GM12873 (cell line): ENCODE measurements around the gene KLHL33.

ENCODE experiments used
- TF ChIP-seq, protein P1 (sequence below): IDR thresholded peaks from 2 replicates; pipeline ENCODE4 v1.5.1; 2012; ENCODE audit warnings: low read depth, mild to moderate bottlenecking, moderate library complexity, low read length, control low read depth; ENCODE audit not compliant: insufficient read depth; ENCODE audit errors: missing control alignments

KLHL33 gene

DNA sequence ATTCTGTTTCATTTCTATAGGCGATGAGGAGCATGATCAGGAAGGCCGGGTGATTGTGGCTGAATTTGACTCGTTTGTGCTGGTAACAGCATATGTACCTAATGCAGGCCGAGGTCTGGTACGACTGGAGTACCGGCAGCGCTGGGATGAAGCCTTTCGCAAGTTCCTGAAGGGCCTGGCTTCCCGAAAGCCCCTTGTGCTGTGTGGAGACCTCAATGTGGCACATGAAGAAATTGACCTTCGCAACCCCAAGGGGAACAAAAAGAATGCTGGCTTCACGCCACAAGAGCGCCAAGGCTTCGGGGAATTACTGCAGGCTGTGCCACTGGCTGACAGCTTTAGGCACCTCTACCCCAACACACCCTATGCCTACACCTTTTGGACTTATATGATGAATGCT lies 21.0 kb upstream of the KLHL33 start:
- TF ChIP-seq, protein P1, sequence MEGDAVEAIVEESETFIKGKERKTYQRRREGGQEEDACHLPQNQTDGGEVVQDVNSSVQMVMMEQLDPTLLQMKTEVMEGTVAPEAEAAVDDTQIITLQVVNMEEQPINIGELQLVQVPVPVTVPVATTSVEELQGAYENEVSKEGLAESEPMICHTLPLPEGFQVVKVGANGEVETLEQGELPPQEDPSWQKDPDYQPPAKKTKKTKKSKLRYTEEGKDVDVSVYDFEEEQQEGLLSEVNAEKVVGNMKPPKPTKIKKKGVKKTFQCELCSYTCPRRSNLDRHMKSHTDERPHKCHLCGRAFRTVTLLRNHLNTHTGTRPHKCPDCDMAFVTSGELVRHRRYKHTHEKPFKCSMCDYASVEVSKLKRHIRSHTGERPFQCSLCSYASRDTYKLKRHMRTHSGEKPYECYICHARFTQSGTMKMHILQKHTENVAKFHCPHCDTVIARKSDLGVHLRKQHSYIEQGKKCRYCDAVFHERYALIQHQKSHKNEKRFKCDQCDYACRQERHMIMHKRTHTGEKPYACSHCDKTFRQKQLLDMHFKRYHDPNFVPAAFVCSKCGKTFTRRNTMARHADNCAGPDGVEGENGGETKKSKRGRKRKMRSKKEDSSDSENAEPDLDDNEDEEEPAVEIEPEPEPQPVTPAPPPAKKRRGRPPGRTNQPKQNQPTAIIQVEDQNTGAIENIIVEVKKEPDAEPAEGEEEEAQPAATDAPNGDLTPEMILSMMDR: no peak

DNA sequence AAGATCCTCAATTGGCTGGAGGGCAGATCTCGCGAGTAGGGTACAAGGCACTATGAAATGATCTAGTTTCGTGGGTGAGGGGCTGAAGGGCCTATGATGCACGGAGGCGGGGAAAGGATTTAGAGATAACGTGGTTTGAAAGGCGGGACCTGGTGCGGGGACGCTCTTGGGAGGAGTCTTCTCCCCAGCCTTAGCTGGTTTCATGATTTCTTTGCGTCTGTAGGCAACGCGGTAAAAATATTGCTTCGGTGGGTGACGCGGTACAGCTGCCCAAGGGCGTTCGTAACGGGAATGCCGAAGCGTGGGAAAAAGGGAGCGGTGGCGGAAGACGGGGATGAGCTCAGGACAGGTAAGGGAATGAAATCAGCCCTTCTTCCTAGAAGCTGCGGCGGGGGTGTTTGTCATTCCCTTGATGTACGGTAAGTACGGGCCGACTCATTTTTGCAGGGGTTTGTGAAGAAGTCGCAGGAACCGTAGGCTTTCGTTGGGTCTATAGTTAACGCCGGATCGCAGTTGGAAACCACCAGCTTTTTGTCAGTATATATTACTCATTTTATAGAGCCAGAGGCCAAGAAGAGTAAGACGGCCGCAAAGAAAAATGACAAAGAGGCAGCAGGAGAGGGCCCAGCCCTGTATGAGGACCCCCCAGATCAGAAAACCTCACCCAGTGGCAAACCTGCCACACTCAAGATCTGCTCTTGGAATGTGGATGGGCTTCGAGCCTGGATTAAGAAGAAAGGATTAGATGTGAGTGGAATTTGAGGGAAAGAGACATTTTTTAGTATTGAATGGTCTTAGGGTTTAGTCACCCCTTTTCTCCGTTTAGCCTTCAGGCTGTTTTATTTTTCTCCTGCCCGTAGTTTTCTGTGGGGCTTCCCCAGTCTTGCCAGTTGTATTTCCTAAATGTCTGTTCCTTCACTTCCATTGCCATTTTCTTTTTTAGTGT lies 19.7 kb upstream of the KLHL33 start:
- TF ChIP-seq, protein P1: no peak

DNA sequence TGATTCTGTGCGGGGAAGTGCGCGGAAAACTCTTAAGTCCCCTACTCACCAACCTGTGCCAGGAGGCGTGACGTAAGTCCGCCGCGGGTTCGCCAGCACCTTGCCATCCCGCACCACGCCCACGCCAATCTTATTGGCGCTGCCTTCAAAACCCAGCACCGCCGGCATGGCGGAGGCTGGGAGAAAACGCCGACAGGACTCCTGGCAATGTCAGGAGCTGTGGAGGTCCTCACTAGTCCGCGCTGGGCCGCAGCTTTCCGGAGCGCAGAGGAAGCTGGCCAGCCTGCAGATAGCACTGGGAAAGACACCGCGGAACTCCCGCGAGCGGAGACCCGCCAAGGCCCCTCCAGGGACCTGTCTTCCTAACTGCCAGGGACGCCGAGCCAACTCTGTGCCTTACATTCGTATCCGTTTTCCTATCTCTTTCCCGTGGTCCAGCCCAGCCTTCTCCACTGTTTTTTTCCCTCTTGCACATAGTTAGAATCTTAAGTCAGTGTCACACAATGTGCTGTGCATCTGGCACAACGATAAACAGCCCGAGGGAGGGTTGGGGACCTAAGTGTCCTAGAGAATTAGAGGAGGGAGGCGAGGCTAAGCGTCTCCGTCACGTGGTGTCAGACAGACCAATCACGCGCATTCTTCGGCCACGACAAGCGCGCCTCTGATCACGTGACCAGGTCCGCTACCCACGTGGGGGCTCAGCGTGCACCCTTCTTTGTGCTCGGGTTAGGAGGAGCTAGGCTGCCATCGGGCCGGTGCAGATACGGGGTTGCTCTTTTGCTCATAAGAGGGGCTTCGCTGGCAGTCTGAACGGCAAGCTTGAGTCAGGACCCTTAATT lies 18.8 kb upstream of the KLHL33 start, which contains the start of the genes APEX1 and OSGEP:
Gene APEX1, plus strand, starts transcription at position 711 of the 839 bp plus-strand sequence. CDS start 420 bp downstream, outside the sequence.
Gene OSGEP, minus strand, starts transcription at position 297 of the 839 bp plus-strand sequence. Its CDS starts 129 bp downstream, at position 168.
- TF ChIP-seq, protein P1: no peak

DNA sequence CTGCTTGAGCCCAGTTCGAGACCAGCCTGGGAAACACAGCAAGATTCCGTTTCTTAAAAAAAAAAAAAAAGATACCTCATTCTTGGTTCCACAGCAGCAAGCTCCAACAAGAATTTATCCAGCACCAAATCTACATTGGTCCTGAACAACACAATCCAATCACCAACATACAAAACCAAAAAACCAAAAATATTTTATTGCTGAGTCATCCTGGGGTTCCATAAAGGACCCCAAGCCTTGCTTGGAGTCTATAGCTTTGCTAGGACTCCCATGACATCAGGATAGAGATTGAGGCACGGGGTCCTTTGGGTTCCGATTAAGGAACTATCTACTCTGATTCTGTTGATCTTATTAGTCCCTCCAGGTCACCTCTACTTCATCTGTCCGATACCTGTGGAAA lies 10.9 kb upstream of the KLHL33 start:
- TF ChIP-seq, protein P1: no peak

DNA sequence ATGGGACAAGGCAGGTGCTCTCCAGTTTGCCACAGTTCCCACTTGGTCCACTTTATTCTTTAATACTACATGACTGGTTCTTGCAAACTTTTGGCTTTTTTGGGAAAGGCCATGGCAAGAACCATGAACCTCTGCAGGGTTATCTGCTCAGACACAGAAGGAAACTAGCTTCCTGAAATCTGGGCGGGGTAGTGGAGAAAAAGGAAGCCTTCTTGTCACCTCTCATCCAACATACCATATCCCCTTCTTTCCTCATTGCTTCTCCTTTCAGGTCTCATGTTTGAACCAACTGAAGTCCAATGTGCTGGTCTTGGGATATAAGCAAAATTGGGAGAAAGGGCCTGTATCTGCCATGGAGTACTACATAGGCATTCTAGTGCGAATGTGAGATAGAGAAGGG lies 5.5 kb upstream of the KLHL33 start:
- TF ChIP-seq, protein P1: no peak

DNA sequence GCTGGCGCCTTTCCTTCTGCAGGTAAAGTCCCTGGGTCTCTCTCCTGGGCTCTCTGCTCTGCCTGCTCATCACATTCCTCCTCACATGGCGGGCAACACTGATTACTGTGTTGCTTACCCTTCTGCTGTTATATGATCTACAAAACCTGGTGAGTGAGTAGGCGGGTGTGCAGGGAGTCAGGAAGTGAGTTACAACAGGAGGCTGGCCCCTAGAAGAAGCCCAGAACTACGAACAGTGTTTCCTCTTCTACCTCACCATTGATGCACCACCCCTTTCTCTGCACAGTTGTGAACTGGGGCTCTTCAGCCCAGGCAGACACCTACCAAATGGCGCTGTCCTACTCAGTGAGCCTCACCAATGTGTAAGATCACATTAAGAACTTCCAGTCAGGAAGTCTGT lies 4.9 kb upstream of the KLHL33 start:
- TF ChIP-seq, protein P1: no peak

DNA sequence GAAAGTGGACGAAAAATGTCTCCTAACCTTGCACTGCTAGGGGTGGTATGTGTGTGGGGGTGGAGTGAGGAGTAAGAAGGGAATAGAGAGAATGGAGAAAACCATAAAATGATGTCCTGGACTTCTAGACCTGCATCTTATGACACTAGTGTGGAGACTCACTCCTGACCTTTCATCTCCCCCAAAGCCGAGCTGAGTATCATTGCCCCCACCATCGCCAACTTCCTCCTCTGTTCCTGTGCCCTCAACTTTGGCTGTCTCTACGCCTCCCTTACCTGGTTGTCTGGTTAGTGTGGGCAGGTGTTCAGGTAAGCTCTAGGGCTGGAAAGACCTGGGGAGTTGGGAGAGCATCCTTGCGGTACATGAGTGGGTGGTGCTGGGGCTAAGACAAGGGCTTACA lies 4.5 kb upstream of the KLHL33 start:
- TF ChIP-seq, protein P1: no peak
